ENCODE results near the gene GATAD1. TPM values are rescaled to one million over a fixed set of nuclear protein-coding genes. Genes with fewer than 3 reads are reported as not detected.

The GATAD1 gene
- total and polyA plus RNA-seq, 10 of the 15 experiments (the other 5 are each of a cell fraction or from before 2014, with no cell fraction given): 5.5 to 45.2 (median 14.2) TPM

DNA sequence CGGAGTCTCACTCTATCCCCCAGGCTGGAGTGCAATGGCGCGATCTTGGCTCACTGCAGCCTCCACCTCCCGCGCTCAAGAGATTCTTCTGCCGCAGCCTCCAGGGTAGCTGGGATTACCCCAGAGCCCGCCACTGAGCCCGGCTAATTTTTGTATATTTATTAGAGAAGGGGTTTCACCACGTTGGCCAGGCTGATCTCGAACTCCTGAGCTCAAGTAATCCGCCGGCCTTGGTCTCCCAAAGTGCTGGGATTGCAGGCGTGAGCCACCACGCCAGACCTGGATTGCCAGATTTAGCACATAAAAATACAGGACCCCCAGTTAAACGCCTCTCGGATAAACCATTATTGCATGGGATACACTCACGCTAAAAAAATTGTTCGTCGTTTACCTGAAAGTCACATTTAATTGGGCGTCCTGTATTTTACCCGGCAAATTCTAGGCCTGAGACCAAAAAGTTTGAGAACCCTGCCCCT lies 375 bp upstream of the GATAD1 start:
- H3K9me3 ChIP-seq (replicated peaks; ENCODE audit: control insufficient read depth, insufficient read depth, low read length): no peaks in the 10 kb centered on the region
- RAD21 ChIA-PET (ENCODE audit: unreplicated experiment): interaction anchor here (0.6 to 3.1 kb wide), 20 partner anchors 21 to 1406 kb away, joined by 3 to 45 read pairs (median 4); partner anchors contain the start of genes AKAP9, ANKIB1, KRIT1 and MTERF1
- peaks cover 17% of the 10 kb centered on the region for H3K79me2 ChIP-seq (ENCODE audit: control insufficient read depth, insufficient read depth, low read length)
- no TSS peak for BruUV-seq (replicated peaks)
- in situ Hi-C loops (cut with MboI) (loop anchor here (5.0 to 25.0 kb wide), 2 partner anchors 615 to 1360 kb away; no protein-coding TSS in a partner anchor), intact Hi-C loops (cut with micrococcal nuclease; ENCODE audit: unreplicated experiment) (loop anchor here (1.0 to 10.0 kb wide), 5 partner anchors 23 to 617 kb away; partner anchors contain the start of genes AKAP9, ANKIB1 and KRIT1)
- POLR2A ChIA-PET: interaction anchor here (0.7 to 2.1 kb wide), 7 partner anchors 11 to 506 kb away, joined by 3 to 5 read pairs (median 3); partner anchors contain the start of genes AKAP9, ANKIB1 and KRIT1
- CTCF ChIA-PET: interaction anchor here (0.6 to 4.6 kb wide), 48 partner anchors 9 to 1850 kb away, joined by 3 to 86 read pairs (median 4); partner anchors contain the start of genes AKAP9, ANKIB1, KRIT1 and LRRD1
- H3K27me3 ChIP-seq (replicated peaks in 1 of 2; ENCODE audit: control insufficient read depth in 2 of 2, insufficient read depth in 2 of 2, low read length in 1 of 2): no peaks in the 10 kb centered on the region
- WGBS (ENCODE audit: insufficient coverage, insufficient replicate concordance, low lambda C conversion rate, missing lambda C conversion rate): 53% methylated on average over 21 of the region's 21 CpGs
- H3K27ac ChIP-seq (ENCODE audit: control insufficient read depth, insufficient read depth): peak overlapping the region; percentile 95
- H3K4me3 ChIP-seq: peak overlapping the region; percentile 92; the same call in 1 of the 2 replicates
- TF ChIP-seq RAD21 (IDR thresholded peaks at IDR 0.05; ENCODE audit: insufficient read depth, low read depth, low read length) (peak; percentile 91), SMC3 (IDR thresholded peaks at IDR 0.05; ENCODE audit: borderline replicate concordance, low read length) (peak; percentile 67; the same call in 1 of the 2 replicates), RUNX3 (IDR thresholded peaks at IDR 0.05; ENCODE audit: low read length) (no peak), CEBPZ (IDR thresholded peaks at IDR 0.05; ENCODE audit: low read depth, low read length) (no peak), FOXM1 (IDR thresholded peaks at IDR 0.05; ENCODE audit: low read depth, low read length) (0 out of 2 replicates have a peak, but pooled peaks have one; percentile 45), E2F8 (IDR thresholded peaks at IDR 0.05; ENCODE audit: low read depth, partially characterized antibody) (peak; percentile 65), WRNIP1 (IDR thresholded peaks at IDR 0.05; ENCODE audit: borderline replicate concordance, low read depth, low read length) (0 out of 2 replicates have a peak, but pooled peaks have one; percentile 59)
- TF ChIP-seq, protein P1, sequence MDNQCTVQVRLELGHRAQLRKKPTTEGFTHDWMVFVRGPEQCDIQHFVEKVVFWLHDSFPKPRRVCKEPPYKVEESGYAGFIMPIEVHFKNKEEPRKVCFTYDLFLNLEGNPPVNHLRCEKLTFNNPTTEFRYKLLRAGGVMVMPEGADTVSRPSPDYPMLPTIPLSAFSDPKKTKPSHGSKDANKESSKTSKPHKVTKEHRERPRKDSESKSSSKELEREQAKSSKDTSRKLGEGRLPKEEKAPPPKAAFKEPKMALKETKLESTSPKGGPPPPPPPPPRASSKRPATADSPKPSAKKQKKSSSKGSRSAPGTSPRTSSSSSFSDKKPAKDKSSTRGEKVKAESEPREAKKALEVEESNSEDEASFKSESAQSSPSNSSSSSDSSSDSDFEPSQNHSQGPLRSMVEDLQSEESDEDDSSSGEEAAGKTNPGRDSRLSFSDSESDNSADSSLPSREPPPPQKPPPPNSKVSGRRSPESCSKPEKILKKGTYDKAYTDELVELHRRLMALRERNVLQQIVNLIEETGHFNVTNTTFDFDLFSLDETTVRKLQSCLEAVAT (IDR thresholded peaks at IDR 0.05): 0 out of 2 replicates have a peak, but pooled peaks have one; percentile 51
- no peaks in the 10 kb centered on the region for H3K4me1 ChIP-seq (ENCODE audit: control insufficient read depth, insufficient read depth, low read length)
- FAIRE-seq: peak; percentile 79
- H3K36me3 ChIP-seq (ENCODE audit: control insufficient read depth in 2 of 2, insufficient read depth in 2 of 2, low read length in 1 of 2): 0 out of 4 replicates have a peak, but pooled peaks cover 0 to 5% of the 10 kb centered on the region in 2 experiments
- ATAC-seq: no peak
- DNase-seq (ENCODE audit: low read depth, low spot score): peak; percentile 57
- H3K9ac ChIP-seq (ENCODE audit: control insufficient read depth, insufficient read depth, low read length): peak overlapping the region; percentile 97
- H3K4me2 ChIP-seq (ENCODE audit: control insufficient read depth, insufficient read depth): peak overlapping the region; percentile 59
- peak overlapping the region; percentile 96 for H2AFZ ChIP-seq (ENCODE audit: control insufficient read depth, low read depth, low read length)
- SMC1A ChIA-PET (ENCODE audit: uncharacterized antibody, unreplicated experiment): interaction anchor here (0.6 to 3.0 kb wide), 20 partner anchors 18 to 1992 kb away, joined by 3 to 22 read pairs (median 4); partner anchors contain the start of genes AKAP9, ANKIB1, CYP51A1 and ERVW-1
- H4K20me1 ChIP-seq (ENCODE audit: control insufficient read depth, insufficient read depth): no peaks in the 10 kb centered on the region

Measured in GM12878 (cell line).